Retinal pigment epithelial cell (primary cell): ENCODE data around the gene TCF12.

Experiments
- DNase-seq: peaks from one replicate; pipeline ENCODE4 v3.0.0-alpha.2; 2010; ENCODE audit warnings: low read depth
- H3K4me3 ChIP-seq: 2 replicates; pipeline ENCODE4 v1.5.1; 2011; ENCODE audit warnings: mild to moderate bottlenecking, low read length, control low read depth, moderate library complexity
- TF ChIP-seq, protein P1 (sequence below): conservative IDR thresholded peaks from 2 replicates; pipeline ENCODE4 v1.5.1; 2011; ENCODE audit warnings: low read depth, low read length, control low read depth, inconsistent platforms

Gene TCF12

DNA sequence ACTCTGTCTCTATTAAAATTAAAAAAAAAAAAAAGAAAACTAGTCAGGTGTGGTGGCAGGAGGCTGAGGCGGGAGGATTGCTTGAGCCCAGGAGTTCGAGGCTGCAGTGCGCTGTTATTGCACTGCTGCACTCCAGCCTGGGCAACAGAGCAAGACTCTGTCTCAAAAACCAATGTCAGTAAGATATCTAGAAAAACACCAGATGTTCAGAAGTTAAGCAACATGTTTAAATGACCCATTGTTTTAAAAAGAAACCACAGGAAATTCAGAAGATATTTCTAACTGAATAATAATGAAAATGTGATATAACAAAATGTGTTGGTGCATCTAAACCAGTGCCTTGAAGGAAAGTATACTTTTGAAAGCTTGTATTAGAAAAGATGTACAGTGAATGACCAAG is 254.5 kb downstream of the TCF12 start:
- no peak overlapping the region for H3K4me3 ChIP-seq
- TF ChIP-seq, protein P1, sequence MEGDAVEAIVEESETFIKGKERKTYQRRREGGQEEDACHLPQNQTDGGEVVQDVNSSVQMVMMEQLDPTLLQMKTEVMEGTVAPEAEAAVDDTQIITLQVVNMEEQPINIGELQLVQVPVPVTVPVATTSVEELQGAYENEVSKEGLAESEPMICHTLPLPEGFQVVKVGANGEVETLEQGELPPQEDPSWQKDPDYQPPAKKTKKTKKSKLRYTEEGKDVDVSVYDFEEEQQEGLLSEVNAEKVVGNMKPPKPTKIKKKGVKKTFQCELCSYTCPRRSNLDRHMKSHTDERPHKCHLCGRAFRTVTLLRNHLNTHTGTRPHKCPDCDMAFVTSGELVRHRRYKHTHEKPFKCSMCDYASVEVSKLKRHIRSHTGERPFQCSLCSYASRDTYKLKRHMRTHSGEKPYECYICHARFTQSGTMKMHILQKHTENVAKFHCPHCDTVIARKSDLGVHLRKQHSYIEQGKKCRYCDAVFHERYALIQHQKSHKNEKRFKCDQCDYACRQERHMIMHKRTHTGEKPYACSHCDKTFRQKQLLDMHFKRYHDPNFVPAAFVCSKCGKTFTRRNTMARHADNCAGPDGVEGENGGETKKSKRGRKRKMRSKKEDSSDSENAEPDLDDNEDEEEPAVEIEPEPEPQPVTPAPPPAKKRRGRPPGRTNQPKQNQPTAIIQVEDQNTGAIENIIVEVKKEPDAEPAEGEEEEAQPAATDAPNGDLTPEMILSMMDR: no peak
- DNase-seq: no peak

DNA sequence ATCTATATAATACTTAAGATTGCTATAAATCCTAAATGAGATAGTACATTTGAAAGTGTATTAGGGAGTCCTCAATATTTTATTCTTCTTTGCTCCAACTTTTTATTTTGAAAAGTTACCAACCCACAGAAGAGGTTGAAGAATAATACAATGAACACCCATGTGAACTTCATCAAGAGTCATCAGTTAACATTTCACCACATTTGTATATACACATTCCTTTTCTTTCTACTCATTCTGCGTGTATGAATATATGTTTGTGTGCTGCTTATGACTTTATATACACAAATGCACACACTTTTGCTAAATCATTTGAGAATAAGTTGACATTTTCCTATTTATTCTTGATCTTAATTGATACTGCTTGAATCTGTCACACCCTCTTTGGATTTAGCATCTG is 264.6 kb downstream of the TCF12 start:
- no peak for DNase-seq
- TF ChIP-seq, protein P1: no peak

DNA sequence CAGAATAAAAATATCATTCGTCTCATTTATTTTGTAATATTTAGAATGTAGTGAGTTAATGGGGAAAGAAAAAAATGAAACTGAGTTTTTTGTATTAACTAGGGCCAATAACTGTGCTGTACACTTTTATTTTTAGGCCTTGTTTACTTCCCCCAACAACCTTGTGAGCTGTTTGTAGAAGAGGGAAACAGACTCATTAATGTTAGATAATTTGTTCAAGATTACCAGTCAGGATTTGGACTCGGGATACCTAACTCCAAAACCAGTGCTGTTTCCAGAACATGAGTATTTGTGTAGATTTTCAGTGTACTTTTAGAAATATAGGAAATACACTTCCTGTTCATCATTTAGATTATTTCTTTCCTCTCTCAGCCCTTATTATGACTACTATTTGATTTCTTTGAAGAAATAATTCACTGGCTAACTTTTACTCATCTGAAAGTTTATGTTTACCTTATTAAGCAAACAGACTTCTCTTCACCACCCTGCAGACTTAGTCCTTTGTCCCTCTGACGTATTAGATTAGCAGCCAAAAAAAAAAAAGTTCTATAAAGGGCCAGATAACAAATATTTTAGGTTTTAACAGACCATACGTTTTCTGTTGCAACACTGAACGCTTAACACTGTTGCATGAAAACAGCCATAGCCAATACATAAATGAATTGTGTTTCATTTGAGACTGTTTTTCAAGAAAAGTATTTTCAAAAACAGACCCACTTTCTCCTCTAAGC is 265.3 kb downstream of the TCF12 start:
- DNase-seq: no peak
- TF ChIP-seq, protein P1: no peak
- H3K4me3 ChIP-seq: no peak overlapping the region

More for the DNA sequence above, 264.6 kb downstream of the TCF12 start:
- H3K4me3 ChIP-seq: no peak overlapping the region

DNA sequence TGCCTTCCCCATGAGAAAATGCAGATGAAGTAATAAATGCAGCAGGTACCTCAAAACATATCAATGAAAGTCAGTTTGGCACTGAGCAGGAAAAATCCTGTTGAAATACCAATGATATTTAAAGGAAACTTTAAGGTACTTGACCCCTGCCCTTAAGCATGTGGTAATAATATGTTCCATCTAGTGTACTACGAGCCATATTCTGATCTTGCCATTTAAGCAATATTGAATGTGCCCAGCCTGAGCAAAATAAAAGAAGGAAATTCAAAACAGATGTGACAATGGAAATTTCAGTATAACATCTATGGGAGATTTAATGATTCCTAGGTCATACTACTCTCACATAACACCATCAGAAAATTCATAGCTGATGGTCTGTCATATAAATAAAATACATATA is 266.1 kb downstream of the TCF12 start:
- TF ChIP-seq, protein P1: no peak
- DNase-seq: no peak
- no peak overlapping the region for H3K4me3 ChIP-seq

DNA sequence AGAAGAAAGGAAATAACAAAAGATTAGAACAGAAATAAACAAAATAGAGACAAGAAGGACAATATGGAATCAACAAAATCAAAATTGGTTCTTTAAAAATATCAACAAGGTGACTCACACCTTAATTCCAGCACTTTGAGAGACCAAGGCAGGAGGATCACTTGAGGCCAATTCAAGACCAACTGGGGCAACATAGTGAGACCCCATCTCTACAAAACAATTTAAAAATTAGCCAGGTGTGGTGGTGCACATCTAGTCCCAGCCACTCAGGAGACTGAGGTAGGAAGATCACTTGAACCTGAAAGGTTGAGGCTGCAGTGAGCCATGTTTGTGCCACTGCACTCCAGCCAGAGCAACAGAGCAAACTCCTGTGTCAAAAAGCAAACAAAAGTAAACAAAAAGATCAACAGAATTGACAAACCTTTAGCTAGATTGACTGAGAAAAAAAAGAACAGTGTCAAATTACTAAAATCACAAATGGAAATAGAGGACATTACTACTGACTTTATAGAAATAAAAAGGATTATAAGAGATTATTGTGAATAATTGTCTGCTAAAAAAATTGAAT is 267.1 kb downstream of the TCF12 start:
- no peak for DNase-seq
- TF ChIP-seq, protein P1: no peak
- H3K4me3 ChIP-seq: no peak overlapping the region

DNA sequence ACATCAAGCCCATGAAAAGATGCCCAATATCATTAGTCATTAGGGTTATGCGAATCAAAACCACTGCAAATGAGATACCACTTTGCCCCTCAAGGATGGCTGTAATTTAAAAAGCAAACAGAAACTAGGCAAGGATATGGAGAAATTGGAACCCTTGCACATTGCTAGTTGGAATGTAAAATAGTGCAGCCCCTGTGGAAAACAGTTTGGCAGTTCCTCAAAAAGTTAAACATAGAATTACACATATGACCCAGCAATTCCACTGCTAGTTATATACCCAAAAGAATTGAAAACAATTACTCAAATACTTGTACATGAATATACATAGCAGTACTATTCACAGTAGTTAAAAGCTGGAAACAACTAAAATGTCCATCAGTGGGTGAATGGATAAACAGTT is 271.0 kb downstream of the TCF12 start:
- TF ChIP-seq, protein P1: no peak
- H3K4me3 ChIP-seq: no peak overlapping the region

DNA sequence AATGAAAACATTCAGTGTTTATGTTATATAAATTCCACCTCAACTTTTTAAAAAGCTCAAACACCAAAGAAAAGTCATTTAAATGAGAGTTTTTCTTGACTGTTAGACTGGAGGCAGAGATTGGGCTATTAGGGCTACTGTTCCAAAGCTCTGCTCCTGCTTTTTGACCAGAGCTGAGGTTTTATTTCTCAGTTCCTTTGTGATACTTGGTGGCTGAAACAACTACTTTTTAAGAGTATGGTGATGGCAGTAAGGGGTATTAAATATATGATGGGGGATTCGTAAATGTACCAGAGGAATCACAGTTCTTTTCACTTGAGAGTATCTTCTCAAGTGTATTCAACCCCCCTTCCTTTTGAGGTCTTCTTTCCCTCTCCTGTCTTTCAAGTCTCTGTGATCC is 271.8 kb downstream of the TCF12 start:
- TF ChIP-seq, protein P1: no peak
- H3K4me3 ChIP-seq: no peak overlapping the region
- no peak for DNase-seq

More for the DNA sequence above, 271.0 kb downstream of the TCF12 start:
- DNase-seq: no peak
